Stimulated activated naive B cell treated with anti-CD40 and anti-IgM and Interleukin-4, amounts not matched to agents 10 μg/mL and 1 μg/mL and 100 μg/mL, for 72 hours (primary cell): Measurements from ENCODE around the gene PRKCA.
"Not testable (repeated sequence)": the region's sequence is repeated elsewhere in the genome, so short reads cannot be mapped to it uniquely, and the experiment has no call there.

ENCODE experiments used
- ATAC-seq, 2 donors: fragments of 150-1000 bp; cut with Tn5 transposase; replicated peaks; 2 replicates each; pipeline ENCODE4 v1.10.0; 2021; ENCODE audit warnings: moderate library complexity in 1 of 2
- DNase-seq: peaks from one replicate; pipeline ENCODE4 v3.0.0; 2021
- H3K27ac Mint-ChIP-seq: one replicate; pipeline ENCODE4 v1.8.0; 2022; ENCODE audit warnings: mild to moderate bottlenecking, mixed read lengths
- H3K27me3 Mint-ChIP-seq, 2 donors: one replicate each; pipeline ENCODE4 v1.8.0; 2022; ENCODE audit warnings: mixed read lengths in 2 of 2
- H3K36me3 Mint-ChIP-seq, 2 donors: one replicate each; pipeline ENCODE4 v1.8.0; 2022; ENCODE audit warnings: mixed read lengths in 2 of 2, mild to moderate bottlenecking in 1 of 2
- H3K4me1 Mint-ChIP-seq, 2 donors: one replicate each; pipeline ENCODE4 v1.8.0; 2022; ENCODE audit warnings: mixed read lengths in 2 of 2, mild to moderate bottlenecking in 1 of 2
- H3K4me3 Mint-ChIP-seq, 2 donors: one replicate each; pipeline ENCODE4 v1.8.0; 2022; ENCODE audit warnings: mild to moderate bottlenecking in 2 of 2, mixed read lengths in 2 of 2, moderate library complexity in 1 of 2
- H3K9me3 Mint-ChIP-seq, 2 donors: one replicate each; pipeline ENCODE4 v1.8.0; 2022; ENCODE audit warnings: mixed read lengths in 2 of 2, mild to moderate bottlenecking in 1 of 2

PRKCA gene

DNA sequence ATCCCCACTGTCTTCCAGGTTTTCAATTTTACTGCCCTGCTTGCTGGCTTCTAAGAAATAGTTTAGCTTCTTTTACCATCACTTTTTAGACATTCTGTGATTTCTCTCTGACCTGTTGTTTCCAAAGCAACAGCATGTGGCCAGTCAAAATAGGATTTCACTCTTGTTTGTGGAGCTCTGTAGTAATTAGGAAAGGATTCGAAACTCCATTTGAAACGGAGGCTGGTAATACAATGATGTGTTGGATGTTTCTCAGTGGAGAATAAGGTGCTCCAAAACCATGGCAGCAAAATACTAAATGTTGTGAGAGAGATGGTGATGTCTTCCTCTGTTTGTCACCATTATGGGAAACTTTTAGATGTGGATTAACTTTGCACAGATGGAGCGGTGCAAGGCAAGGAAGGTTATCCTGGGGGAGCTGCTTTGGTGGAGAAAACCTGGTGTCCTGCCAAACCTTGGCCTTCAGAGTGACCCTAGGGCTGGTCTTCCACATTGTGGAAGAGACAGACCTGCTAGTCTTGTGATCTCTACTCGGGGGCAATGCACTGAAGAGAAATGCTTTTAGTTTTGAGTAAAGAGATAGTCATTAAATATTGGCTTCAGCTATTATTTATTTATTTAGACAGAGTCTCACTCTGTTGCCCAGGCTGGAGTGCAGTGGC, 79.4 kb downstream of the PRKCA start:
- ATAC-seq (no peak), DNase-seq (no peak)
- peaks cover 8 to 14% of the 10 kb centered on the region in 2 donors for H3K27me3 Mint-ChIP-seq
- no peaks in the 10 kb centered on the region for H3K36me3 Mint-ChIP-seq
- no peaks in the 10 kb centered on the region for H3K4me1 Mint-ChIP-seq
- H3K27ac Mint-ChIP-seq = no peak overlapping the region
- no peak overlapping the region for H3K4me3 Mint-ChIP-seq
- no peaks in the 10 kb centered on the region for H3K9me3 Mint-ChIP-seq

DNA sequence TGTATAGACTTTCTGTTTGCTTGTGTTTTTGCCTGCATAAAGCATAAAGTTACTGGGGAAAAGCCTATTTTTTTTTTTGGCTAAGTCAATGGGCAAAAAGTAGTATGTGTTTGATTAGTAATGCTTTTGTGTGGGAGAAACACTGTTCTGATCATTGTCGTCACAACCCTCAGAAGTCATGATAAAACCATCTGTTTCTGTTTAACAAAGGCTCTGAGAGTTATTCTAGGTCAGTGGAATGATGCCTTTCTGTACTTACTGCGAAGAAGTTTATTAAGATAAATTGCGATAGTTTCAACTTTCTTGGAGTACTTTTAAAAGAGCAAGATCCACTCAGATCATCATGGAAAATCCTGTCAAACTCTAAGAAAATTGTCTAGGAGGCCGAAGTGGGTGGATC, 80.9 kb downstream of the PRKCA start:
- Mint-ChIP-seq H3K27me3 (peaks cover 8 to 14% of the 10 kb centered on the region in 2 donors), H3K4me1 (peaks cover 0 to 5% of the 10 kb centered on the region in 2 donors), H3K9me3 (no peaks in the 10 kb centered on the region), H3K4me3 (no peak overlapping the region), H3K36me3 (no peaks in the 10 kb centered on the region), H3K27ac (no peak overlapping the region)
- DNase-seq (no peak), ATAC-seq (no peak)

DNA sequence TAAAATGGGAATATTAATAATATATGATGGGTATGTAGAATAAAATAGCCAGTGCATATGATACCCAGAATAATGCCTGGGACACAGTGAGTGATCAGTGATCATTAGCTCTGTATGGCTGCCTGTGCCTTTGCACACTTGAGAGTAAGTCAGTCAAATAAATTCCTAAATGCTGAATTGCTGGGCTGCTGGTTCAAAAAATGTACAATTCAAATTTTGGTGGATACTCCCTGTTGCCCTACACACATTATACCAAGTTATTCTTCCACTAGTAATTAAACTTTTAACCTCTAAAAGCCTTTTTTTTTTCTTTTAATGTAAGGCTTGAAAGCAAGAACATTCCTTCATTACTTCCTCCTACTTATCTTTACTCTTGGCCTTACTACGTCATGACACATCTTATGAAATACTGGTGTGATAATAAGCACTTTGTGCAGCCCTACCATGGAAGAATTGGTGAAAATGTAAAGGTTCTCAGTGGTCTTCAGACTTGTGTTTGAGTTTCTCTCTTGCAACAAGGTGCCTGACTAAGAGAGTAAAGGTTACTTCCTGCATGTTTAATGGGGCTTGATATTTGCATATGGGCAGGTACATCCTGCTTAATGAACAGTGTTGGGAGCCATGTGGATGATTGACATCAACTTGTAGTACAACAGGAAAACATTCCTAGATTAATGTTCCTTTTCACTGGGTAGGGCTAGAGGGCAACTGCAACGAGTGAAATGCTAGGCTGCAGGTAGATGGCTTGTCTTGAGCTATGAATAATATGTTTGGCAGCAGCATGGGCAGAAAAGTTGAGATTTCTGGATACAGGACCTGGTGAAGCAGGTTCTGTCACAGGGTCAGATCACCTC, 84.3 kb downstream of the PRKCA start:
- DNase-seq (no peak), ATAC-seq (no peak)
- H3K9me3 Mint-ChIP-seq = no peaks in the 10 kb centered on the region
- no peak overlapping the region for H3K27ac Mint-ChIP-seq
- H3K27me3 Mint-ChIP-seq = peaks cover 6 to 14% of the 10 kb centered on the region in 2 donors
- peaks cover 0 to 6% of the 10 kb centered on the region in 2 donors for H3K4me1 Mint-ChIP-seq
- H3K36me3 Mint-ChIP-seq = no peaks in the 10 kb centered on the region
- no peak overlapping the region for H3K4me3 Mint-ChIP-seq

DNA sequence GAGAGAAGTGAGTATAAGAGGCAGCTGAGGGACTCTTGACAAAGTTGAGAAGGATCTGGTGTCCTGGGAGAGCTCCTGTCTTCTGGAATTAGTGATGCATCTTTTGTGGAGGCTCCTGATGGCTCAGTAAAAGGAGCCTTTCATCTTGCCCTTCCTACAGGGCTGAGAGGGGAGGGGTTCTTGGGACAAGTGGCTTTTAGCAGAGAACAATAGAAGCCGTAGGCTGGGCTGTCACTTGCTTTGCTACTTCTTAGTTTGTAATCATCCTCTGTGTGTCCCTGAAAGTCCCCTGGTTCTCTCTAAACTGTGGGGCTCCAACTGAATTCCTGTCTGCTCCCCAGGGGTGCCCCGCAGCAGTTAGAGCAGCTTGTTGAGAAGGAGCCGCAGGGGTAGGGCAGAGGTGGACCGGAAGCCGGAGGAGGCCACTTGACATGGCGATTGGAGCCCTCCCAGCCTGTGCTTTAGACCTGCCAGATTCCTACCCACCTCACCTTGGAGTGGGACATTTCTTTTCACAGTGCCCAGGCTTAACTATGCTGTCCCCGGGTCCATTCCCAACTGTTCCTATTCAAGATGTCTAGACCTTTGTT, 85.1 kb downstream of the PRKCA start:
- peaks cover 0 to 14% of the 10 kb centered on the region in 2 donors for H3K4me1 Mint-ChIP-seq
- H3K36me3 Mint-ChIP-seq = no peaks in the 10 kb centered on the region
- no peaks in the 10 kb centered on the region for H3K9me3 Mint-ChIP-seq
- no peak overlapping the region for H3K4me3 Mint-ChIP-seq
- peaks cover 3 to 14% of the 10 kb centered on the region in 2 donors for H3K27me3 Mint-ChIP-seq
- H3K27ac Mint-ChIP-seq = no peak overlapping the region
- DNase-seq = no peak
- no peak for ATAC-seq

DNA sequence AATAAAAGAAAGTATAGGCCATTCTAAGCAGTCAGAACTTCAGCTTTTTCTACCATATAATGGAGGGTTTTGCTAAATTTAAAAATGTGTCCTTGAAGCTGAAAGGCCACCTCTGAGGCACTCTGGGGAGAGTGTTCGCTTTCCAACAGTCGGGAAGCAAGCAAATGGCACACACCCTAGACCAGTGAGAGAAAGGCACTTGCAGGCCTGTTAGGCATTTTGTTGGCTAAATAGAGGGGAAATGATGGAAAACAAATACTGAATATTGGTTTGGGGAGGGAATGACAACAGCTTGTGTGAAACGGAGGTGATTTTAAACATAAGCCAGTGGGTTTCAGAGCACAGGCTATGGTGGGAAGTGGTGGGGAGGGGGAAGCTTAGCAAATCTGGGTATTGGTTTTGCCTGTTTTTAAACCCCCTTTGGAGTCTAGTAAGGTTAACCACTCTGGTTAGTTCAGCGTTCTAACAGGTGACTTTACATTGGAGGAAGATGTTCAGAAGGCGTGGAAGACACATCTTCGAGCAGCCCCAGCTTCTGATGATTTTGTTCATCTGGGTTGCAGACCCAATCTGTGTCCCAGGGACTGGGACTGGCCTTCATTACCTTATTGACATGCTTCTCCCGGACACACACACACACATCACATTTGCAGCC, 90.5 kb downstream of the PRKCA start:
- Mint-ChIP-seq H3K4me3 (no peak overlapping the region), H3K4me1 (peaks cover 0 to 14% of the 10 kb centered on the region in 2 donors), H3K27ac (no peak overlapping the region)

DNA sequence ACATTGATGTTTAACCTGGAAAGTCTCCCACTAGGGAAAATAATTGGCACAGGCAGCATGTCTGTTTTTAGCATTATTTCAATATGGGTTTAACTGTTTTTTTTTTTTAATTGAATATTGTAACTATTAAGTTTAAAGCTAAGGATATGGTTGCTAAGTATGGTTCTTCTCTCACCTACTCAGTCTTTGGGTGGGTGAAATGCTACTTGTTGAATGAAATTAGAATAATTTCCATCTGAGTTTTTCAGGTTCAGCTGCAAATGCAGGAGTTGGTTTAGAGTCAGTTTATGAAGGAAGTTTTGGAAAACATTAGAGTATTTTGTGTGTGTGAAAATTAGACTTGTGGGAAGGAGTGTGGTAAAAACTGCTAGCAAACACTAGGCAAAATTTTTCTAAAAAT, 93.5 kb downstream of the PRKCA start:
- Mint-ChIP-seq H3K4me1 (peaks cover 5 to 14% of the 10 kb centered on the region in 2 donors), H3K27me3 (peaks cover 0 to 2% of the 10 kb centered on the region in 2 donors), H3K27ac (no peak overlapping the region), H3K4me3 (no peak overlapping the region), H3K9me3 (no peaks in the 10 kb centered on the region), H3K36me3 (no peaks in the 10 kb centered on the region)
- no peak for ATAC-seq
- no peak for DNase-seq

More for the DNA sequence above, 90.5 kb downstream of the PRKCA start:
- ATAC-seq (no peak), DNase-seq (no peak)
- no peaks in the 10 kb centered on the region for H3K27me3 Mint-ChIP-seq
- no peaks in the 10 kb centered on the region for H3K9me3 Mint-ChIP-seq
- no peaks in the 10 kb centered on the region for H3K36me3 Mint-ChIP-seq

DNA sequence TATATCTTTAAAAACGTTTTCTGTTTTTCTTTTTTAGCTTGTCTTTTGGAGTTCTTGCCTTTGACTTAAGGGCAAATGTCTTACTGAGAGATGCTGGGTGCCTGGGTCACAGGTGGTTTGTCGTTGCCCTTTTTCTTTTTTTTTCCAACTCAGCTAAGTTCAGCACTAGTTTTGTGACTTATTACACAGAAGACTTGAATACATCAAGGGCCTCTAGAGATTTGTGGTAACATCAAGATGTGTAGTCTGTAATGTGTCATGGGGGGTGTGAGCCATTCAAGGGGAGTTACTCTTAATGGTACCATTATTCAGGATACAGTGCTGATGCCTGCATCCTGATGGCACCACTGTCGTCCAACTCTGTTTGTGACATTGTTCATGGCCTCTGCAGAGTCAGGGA, 95.1 kb downstream of the PRKCA start:
- H3K36me3 Mint-ChIP-seq = no peaks in the 10 kb centered on the region
- DNase-seq = no peak
- peaks cover 5 to 6% of the 10 kb centered on the region in 2 donors for H3K4me1 Mint-ChIP-seq
- ATAC-seq = peak; percentile 92 to 95
- no peaks in the 10 kb centered on the region for H3K9me3 Mint-ChIP-seq
- H3K4me3 Mint-ChIP-seq = no peak overlapping the region
- no peak overlapping the region for H3K27ac Mint-ChIP-seq
- peaks cover 5 to 7% of the 10 kb centered on the region in 2 donors for H3K27me3 Mint-ChIP-seq

DNA sequence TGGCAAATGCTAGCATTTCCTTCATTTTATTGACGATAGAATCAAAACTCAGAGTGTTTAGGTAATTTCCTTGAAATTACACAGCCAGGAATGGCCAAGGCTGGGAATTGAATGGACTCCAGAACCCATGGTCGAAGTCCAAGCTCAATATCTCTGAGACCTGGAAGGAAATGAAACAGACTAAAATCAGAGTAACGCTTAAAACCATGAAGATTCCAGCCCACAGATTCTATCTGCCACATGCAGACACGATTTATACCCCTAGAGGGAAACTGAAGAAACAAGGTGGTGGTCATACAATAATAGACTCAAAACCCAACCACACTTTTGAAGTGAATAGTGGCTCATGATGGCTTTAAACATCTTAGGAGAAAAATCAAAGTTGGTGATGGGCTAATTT, 95.6 kb downstream of the PRKCA start:
- H3K27me3 Mint-ChIP-seq = peaks cover 5 to 7% of the 10 kb centered on the region in 2 donors

DNA sequence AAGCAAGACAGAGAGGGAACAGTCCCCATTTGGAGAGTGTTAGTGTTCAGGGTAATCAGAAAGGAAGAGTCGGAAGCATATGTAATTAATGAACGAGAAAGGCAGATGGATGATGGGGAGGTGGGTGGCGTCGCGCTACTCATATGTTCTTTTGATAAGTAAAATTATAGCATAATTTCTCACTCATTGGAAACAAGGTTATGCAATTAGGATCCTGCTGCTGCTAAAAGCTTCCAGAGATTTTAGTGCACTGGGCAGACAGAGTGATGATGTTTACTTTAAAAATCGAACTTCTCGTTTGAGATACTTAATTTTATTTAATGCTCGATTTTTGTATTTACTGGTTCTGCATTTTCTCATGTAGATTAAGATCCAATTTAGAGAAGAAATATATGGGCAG, 96.2 kb downstream of the PRKCA start:
- Mint-ChIP-seq H3K9me3 (no peaks in the 10 kb centered on the region), H3K27me3 (peaks cover 5 to 7% of the 10 kb centered on the region in 2 donors), H3K36me3 (no peaks in the 10 kb centered on the region), H3K4me3 (no peak overlapping the region), H3K27ac (no peak overlapping the region), H3K4me1 (peaks cover 0 to 6% of the 10 kb centered on the region in 2 donors)
- ATAC-seq (no peak), DNase-seq (no peak)

More for the DNA sequence above, 95.6 kb downstream of the PRKCA start:
- peaks cover 0 to 6% of the 10 kb centered on the region in 2 donors for H3K4me1 Mint-ChIP-seq
- H3K36me3 Mint-ChIP-seq = no peaks in the 10 kb centered on the region
- no peak overlapping the region for H3K27ac Mint-ChIP-seq
- ATAC-seq (no peak), DNase-seq (no peak)
- no peaks in the 10 kb centered on the region for H3K9me3 Mint-ChIP-seq
- H3K4me3 Mint-ChIP-seq = no peak overlapping the region

DNA sequence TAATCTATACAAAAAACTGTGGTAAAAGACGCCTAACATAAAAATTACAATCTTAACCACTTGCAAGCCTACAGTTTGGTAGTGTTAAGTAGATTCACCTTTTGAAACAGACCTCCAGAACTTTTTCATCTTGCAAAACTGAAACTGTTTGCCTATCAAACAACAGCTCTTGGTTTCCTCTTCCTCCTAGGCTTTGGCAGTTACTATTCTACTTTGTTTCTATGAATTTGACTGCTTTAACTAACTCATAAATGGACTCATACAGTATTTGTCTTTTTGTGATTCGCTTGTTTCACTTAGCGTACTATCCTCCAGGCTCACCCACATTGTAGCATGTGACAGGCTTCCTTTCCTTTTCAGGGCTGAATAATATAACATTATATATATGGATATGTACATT, 97.0 kb downstream of the PRKCA start:
- Mint-ChIP-seq H3K36me3 (no peaks in the 10 kb centered on the region), H3K4me3 (no peak overlapping the region), H3K27me3 (peaks cover 5 to 7% of the 10 kb centered on the region in 2 donors), H3K4me1 (peaks cover 0 to 8% of the 10 kb centered on the region in 2 donors), H3K27ac (no peak overlapping the region), H3K9me3 (no peaks in the 10 kb centered on the region)
- no peak for ATAC-seq
- no peak for DNase-seq

DNA sequence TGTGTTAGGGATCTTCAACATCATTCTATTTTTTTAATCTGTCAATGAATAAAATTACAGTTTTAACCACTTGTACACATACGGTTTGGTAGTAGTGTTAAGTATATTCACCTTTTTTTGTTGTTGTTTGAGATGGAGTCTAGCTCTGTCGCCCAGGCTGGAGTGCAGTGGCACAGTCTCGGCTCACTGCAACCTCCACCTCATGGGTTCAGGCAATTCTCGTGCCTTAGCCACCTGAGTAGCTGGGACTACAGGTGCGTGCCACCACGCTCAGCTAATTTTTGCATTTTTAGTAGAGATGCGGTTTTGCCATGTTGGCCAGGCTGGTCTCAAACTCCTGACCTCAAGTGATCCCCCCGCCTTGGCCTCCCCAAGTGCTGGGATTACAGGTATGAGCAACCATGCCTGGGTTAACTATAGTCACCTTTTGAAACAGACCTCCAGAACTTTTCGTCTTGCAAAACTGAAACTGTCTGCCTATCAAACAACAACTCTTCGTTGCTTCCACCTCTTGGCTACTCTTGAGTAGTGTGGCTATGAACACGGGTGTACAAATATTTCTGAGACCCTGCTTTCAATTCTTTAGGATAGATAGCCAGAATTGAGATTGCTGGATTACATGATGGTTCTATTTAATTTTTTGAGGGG, 97.8 kb downstream of the PRKCA start:
- not testable (repeated sequence) for H3K4me1 Mint-ChIP-seq, H3K9me3 Mint-ChIP-seq, DNase-seq, H3K36me3 Mint-ChIP-seq, H3K4me3 Mint-ChIP-seq, ATAC-seq, H3K27ac Mint-ChIP-seq, H3K27me3 Mint-ChIP-seq

DNA sequence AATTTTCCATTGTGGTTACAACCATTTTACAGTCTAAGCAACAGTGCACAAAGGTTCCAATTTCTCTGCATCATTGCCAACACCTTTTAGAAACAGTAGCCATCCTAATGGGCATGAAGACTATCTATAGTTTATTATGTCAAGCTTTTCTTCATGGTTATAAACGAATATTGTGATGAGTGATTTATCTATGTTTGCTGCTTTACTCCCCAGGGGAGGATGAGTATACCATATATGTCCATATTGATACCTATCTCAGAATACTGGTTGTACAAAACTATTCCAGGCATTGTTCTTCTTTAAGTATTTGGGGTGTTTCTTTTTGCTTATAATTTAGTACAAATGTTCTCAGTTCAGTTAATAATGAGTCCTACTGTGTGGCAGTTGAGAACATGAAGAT, 98.3 kb downstream of the PRKCA start:
- Mint-ChIP-seq H3K4me1 (peaks cover 0 to 8% of the 10 kb centered on the region in 2 donors), H3K36me3 (no peaks in the 10 kb centered on the region), H3K27me3 (peaks cover 5 to 7% of the 10 kb centered on the region in 2 donors), H3K9me3 (no peaks in the 10 kb centered on the region), H3K27ac (no peak overlapping the region), H3K4me3 (no peak overlapping the region)
- no peak for ATAC-seq
- DNase-seq = no peak

DNA sequence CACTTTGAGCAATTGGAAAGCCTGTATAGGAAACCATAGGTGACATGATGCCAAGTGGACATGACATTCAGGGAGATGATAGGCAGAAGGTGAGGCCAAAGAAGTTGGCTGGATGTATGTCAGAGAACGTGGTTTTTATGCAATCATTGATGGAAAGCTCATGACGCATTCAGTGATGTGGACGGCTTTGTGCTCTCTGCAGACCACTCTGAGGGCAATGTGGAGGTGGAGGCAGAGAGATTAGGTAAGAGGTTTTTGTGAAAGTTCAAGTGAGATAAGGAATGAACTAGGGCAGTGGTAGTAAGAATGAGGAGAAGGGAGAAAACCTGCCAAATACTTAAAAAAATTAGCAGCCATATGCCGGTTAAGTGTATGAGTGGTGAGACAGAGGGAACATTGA, 99.0 kb downstream of the PRKCA start:
- ATAC-seq (no peak), DNase-seq (no peak)
- Mint-ChIP-seq H3K27ac (no peak overlapping the region), H3K27me3 (peaks cover 5 to 7% of the 10 kb centered on the region in 2 donors), H3K9me3 (no peaks in the 10 kb centered on the region), H3K4me1 (peaks cover 0 to 8% of the 10 kb centered on the region in 2 donors), H3K36me3 (no peaks in the 10 kb centered on the region), H3K4me3 (no peak overlapping the region)
